BJ (cell line): Measurements from ENCODE around the gene COL4A5. TPM values are rescaled to one million over a fixed set of nuclear protein-coding genes. Genes with fewer than 3 reads are reported as not detected.

Experiments used
- CTCF ChIA-PET: fragments of 350-600 bp; formaldehyde crosslinking; extraction: SDS; loops from one replicate; lab custom pipeline; 2021; ENCODE audit warnings: antibody characterized with exemption, inconsistent platforms; lab: Yijun Ruan, JAX
- POLR2A ChIA-PET: fragments of 300-600 bp; sonication (Branson Sonifier 250); formaldehyde crosslinking; extraction: SDS; loops from one replicate; lab custom pipeline; 2021; ENCODE audit warnings: antibody characterized with exemption; lab: Charles Lee
- DNase-seq: peaks from one replicate; pipeline ENCODE4 v3.0.0-alpha.2; 2011; ENCODE audit warnings: low read depth
- H3K27me3 ChIP-seq: 2 replicates; pipeline ENCODE4 v1.6.0; 2011; ENCODE audit warnings: low read length; ENCODE audit not compliant: control insufficient read depth, insufficient read depth
- H3K36me3 ChIP-seq: 2 replicates; pipeline ENCODE4 v1.5.1; 2011; ENCODE audit warnings: low read length; ENCODE audit not compliant: control insufficient read depth, insufficient read depth
- H3K4me3 ChIP-seq: 2 replicates; pipeline ENCODE4 v1.5.1; 2011; ENCODE audit warnings: low read depth, mild to moderate bottlenecking, control low read depth, low read length
- CTCF ChIP-seq: IDR thresholded peaks from 2 replicates; pipeline ENCODE4 v1.5.1; 2011; ENCODE audit warnings: low read depth, mild to moderate bottlenecking, control low read depth, inconsistent platforms, low read length, moderate library complexity; ENCODE audit not compliant: insufficient read depth
- polyA plus RNA-seq: library from polyadenylated mRNA; depleted of rRNA; stranded (reverse); fragments of >200 nt; gene quantifications from 2 replicates; pipeline ENCODE4 v1.2.3, GENCODE V29; 2011

The COL4A5 gene
- polyA plus RNA-seq, 1 experiment = 13.2 TPM

- ChIA-PET CTCF (interaction anchor here (1.8 kb wide), 1 partner anchor 312 kb away, joined by 12 read pairs; no protein-coding TSS in a partner anchor), POLR2A (no interaction called here)
- no peaks in the 10 kb centered on the region for H3K27me3 ChIP-seq
- H3K4me3 ChIP-seq = no peak overlapping the region
- peak; percentile 54 for TF ChIP-seq CTCF
- no peak for DNase-seq
- H3K36me3 ChIP-seq = no peaks in the 10 kb centered on the region
Measured at GRCh38 chrX:108537005-108537404, 97.4 kb downstream of the COL4A5 start.

- CTCF ChIA-PET = no interaction called here
- no peak for TF ChIP-seq CTCF
- DNase-seq = no peak
- no peaks in the 10 kb centered on the region for H3K36me3 ChIP-seq
- H3K4me3 ChIP-seq = no peak overlapping the region
- POLR2A ChIA-PET = no interaction called here
- no peaks in the 10 kb centered on the region for H3K27me3 ChIP-seq
Measured at GRCh38 chrX:108541286-108541685, 101.6 kb downstream of the COL4A5 start.

- no peaks in the 10 kb centered on the region for H3K36me3 ChIP-seq
- no peaks in the 10 kb centered on the region for H3K27me3 ChIP-seq
- CTCF ChIA-PET = no interaction called here
- no peak for DNase-seq
- no peak overlapping the region for H3K4me3 ChIP-seq
- no peak for TF ChIP-seq CTCF
- POLR2A ChIA-PET = no interaction called here
Measured at GRCh38 chrX:108557580-108557979, 117.9 kb downstream of the COL4A5 start.

GRCh38 chrX:108558217-108558616, 118.6 kb downstream of the COL4A5 start:
- DNase-seq = no peak
- Histone ChIP-seq H3K4me3 (no peak overlapping the region), H3K36me3 (no peaks in the 10 kb centered on the region), H3K27me3 (no peaks in the 10 kb centered on the region)
- CTCF ChIA-PET = no interaction called here
- POLR2A ChIA-PET = no interaction called here
- no peak for TF ChIP-seq CTCF

- no peak for DNase-seq
- CTCF ChIA-PET = no interaction called here
- no peak for TF ChIP-seq CTCF
- no peak overlapping the region for H3K4me3 ChIP-seq
- POLR2A ChIA-PET = no interaction called here
- no peaks in the 10 kb centered on the region for H3K36me3 ChIP-seq
- no peaks in the 10 kb centered on the region for H3K27me3 ChIP-seq
Measured at GRCh38 chrX:108573136-108573535, 133.5 kb downstream of the COL4A5 start.
